ENCODE data around the gene UGT1A1.

DNA sequence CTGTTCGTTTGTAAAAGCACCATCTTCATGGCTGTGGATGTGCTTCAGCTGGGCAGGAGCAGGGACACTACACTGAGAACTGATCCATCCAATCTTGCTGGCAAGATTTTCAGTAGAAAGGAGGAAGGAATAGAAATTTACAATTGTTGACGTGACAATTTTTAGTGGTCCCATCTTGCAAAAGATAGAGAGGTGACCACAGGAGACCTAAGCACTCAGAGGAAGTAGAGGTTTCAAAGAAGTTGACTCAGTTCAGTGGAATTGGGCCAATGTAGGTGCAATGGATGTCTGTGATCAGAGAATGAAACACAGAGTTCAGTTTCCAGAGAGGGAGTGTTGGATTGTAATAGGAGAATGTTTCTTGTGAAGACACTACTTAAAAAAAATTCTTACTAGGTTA is 45.9 kb upstream of the UGT1A1 start:
- TF ChIP-seq POLR2A (IDR thresholded peaks at IDR 0.05) (no peak), CTCF (IDR thresholded peaks at IDR 0.05) (no peak), POLR2AphosphoS5 (IDR thresholded peaks at IDR 0.05) (no peak)

Measured in transverse colon (tissue), 4 donors.